Liver (tissue), 9 donors: ENCODE measurements around the gene TRIO. TPM values are rescaled to one million over a fixed set of nuclear protein-coding genes. Genes with fewer than 3 reads are reported as not detected.

Experiments used
- DNase-seq: peaks from one replicate; pipeline ENCODE4 v3.0.0-alpha.2; 2017; ENCODE audit warnings: low spot score
- H3K27ac ChIP-seq, 2 donors: one replicate each; pipeline ENCODE4 v1.7.0; 2013; ENCODE audit warnings: inconsistent platforms in 2 of 2, low read length in 2 of 2, control low read depth in 1 of 2, low read depth in 1 of 2, mild to moderate bottlenecking in 1 of 2
- H3K27me3 ChIP-seq, 4 donors: one replicate each; pipeline versions ENCODE4 v1.6.1 to v1.7.0; 2013; ENCODE audit warnings: low read length in 3 of 4, inconsistent platforms in 1 of 4, mild to moderate bottlenecking in 1 of 4, moderate library complexity in 1 of 4; ENCODE audit not compliant: control insufficient read depth in 4 of 4, insufficient read depth in 4 of 4
- H3K36me3 ChIP-seq, 4 donors: one replicate each; pipeline versions ENCODE4 v1.6.1 to v1.7.0; 2013; ENCODE audit warnings: low read length in 3 of 4, mild to moderate bottlenecking in 3 of 4, low read depth in 1 of 4, moderate library complexity in 1 of 4; ENCODE audit not compliant: control insufficient read depth in 4 of 4, insufficient read depth in 3 of 4
- H3K4me1 ChIP-seq, 4 donors: one replicate each; pipeline versions ENCODE4 v1.6.1 to v1.7.0; 2013; ENCODE audit warnings: low read length in 3 of 4, mild to moderate bottlenecking in 3 of 4, moderate library complexity in 1 of 4; ENCODE audit not compliant: control insufficient read depth in 4 of 4, insufficient read depth in 4 of 4
- H3K4me3 ChIP-seq, 3 donors: one replicate each; pipeline versions ENCODE4 v1.6.1 to v1.7.0; 2013; ENCODE audit warnings: low read length in 3 of 3, control low read depth in 1 of 3, low read depth in 1 of 3, mild to moderate bottlenecking in 1 of 3
- H3K9ac ChIP-seq, 2 donors: one replicate each; pipeline ENCODE4 v1.7.0; 2013; ENCODE audit warnings: low read length in 2 of 2, mild to moderate bottlenecking in 2 of 2, moderate library complexity in 2 of 2, control low read depth in 1 of 2, low read depth in 1 of 2
- H3K9me3 ChIP-seq, 4 donors: one replicate each; pipeline versions ENCODE4 v1.6.1 to v1.7.0; 2013; ENCODE audit warnings: low read length in 3 of 4; ENCODE audit not compliant: control insufficient read depth in 4 of 4
- EGR1 ChIP-seq, 2 donors: IDR thresholded peaks; 2 replicates each; pipeline ENCODE4 v1.6.1; 2016 to 2018; ENCODE audit warnings: antibody characterized with exemption in 2 of 2, low read depth in 2 of 2
- FOXA1 ChIP-seq: IDR thresholded peaks from 2 replicates; pipeline ENCODE4 v1.6.1; 2016; ENCODE audit warnings: antibody characterized with exemption
- FOXA2 ChIP-seq: IDR thresholded peaks from 2 replicates; pipeline ENCODE4 v1.6.1; 2016; ENCODE audit warnings: antibody characterized with exemption
- GABPA ChIP-seq, 2 donors: IDR thresholded peaks in 1 of 2; conservative IDR thresholded peaks in 1 of 2; 2 replicates each; pipeline ENCODE4 v1.6.1; 2016; ENCODE audit warnings: antibody characterized with exemption in 2 of 2, mild to moderate bottlenecking in 1 of 2, moderate library complexity in 1 of 2
- HNF4A ChIP-seq, 2 donors: conservative IDR thresholded peaks; 2 replicates each; pipeline ENCODE4 v1.6.1; 2016; ENCODE audit warnings: antibody characterized with exemption in 2 of 2, mild to moderate bottlenecking in 2 of 2
- HNF4G ChIP-seq: IDR thresholded peaks from 2 replicates; pipeline ENCODE4 v1.6.1; 2016; ENCODE audit warnings: antibody characterized with exemption
- JUND ChIP-seq, 2 donors: IDR thresholded peaks; 2 replicates each; pipeline ENCODE4 v1.6.1; 2016; ENCODE audit warnings: antibody characterized with exemption in 2 of 2
- NR2F2 ChIP-seq: IDR thresholded peaks from 2 replicates; pipeline ENCODE4 v1.6.1; 2016; ENCODE audit warnings: antibody characterized with exemption
- RAD21 ChIP-seq, 2 donors: IDR thresholded peaks; 2 replicates each; pipeline ENCODE4 v1.6.1; 2016; ENCODE audit warnings: antibody characterized with exemption in 2 of 2, mild to moderate bottlenecking in 2 of 2
- RXRA ChIP-seq, 2 donors: IDR thresholded peaks; 2 replicates each; pipeline ENCODE4 v1.6.1; 2017 to 2018; ENCODE audit warnings: antibody characterized with exemption in 2 of 2, mild to moderate bottlenecking in 1 of 2
- SP1 ChIP-seq: IDR thresholded peaks from 2 replicates; pipeline ENCODE4 v1.6.1; 2018; ENCODE audit warnings: antibody characterized with exemption, mild to moderate bottlenecking
- TAF1 ChIP-seq: conservative IDR thresholded peaks from 2 replicates; pipeline ENCODE4 v1.6.1; 2016; ENCODE audit warnings: antibody characterized with exemption, mild to moderate bottlenecking
- YY1 ChIP-seq: IDR thresholded peaks from 2 replicates; pipeline ENCODE4 v1.6.1; 2016; ENCODE audit warnings: antibody characterized with exemption, mild to moderate bottlenecking
- WGBS: extraction: QIAGEN DNeasy Blood & Tissue Kit; methylation state at CpG from one replicate; pipeline ENCODE4 v1.1.7; 2013; 5-methylcytosine and 5-hydroxymethylcytosine counted together
- polyA plus RNA-seq, 2 donors: library from polyadenylated mRNA; stranded (reverse) in 1 of 2; unstranded in 1 of 2; fragments of 200-250 nt in 1 of 2; fragments of >200 nt in 1 of 2; fragmentation: Nextera tagmentation in 1 of 2; extraction: Ambion mirVana in 1 of 2; gene quantifications; one replicate each; pipeline versions ENCODE4 v1.2.1 to v1.2.3, GENCODE V29; 2013 to 2015
- total RNA-seq, 2 donors: library from RNA; depleted of rRNA; stranded (reverse); fragments of >200 nt; gene quantifications; one replicate each; pipeline ENCODE4 v1.2.3, GENCODE V29; 2014
- TF ChIP-seq, protein P1 (sequence below): IDR thresholded peaks from 2 replicates; pipeline ENCODE4 v1.6.1; 2016; ENCODE audit warnings: antibody characterized with exemption
- TF ChIP-seq, protein P2 (sequence below): IDR thresholded peaks from 2 replicates; pipeline ENCODE4 v1.6.1; 2016; ENCODE audit warnings: antibody characterized with exemption, mild to moderate bottlenecking
- TF ChIP-seq, protein P3 (sequence below): IDR thresholded peaks from 2 replicates; pipeline ENCODE4 v1.6.1; 2016; ENCODE audit warnings: antibody characterized with exemption
- TF ChIP-seq, protein P4 (sequence below): IDR thresholded peaks from 2 replicates; pipeline ENCODE4 v1.6.1; 2016; ENCODE audit warnings: antibody characterized with exemption
- TF ChIP-seq, protein P5 (sequence below): fragments of 150-350 bp; IDR thresholded peaks from 2 replicates; pipeline ENCODE4 v1.5.1; 2017; ENCODE audit warnings: improper control_type of control experiment, low read depth, low read length; ENCODE audit not compliant: missing input control
- donor health status: healthy.
- donor health status: healthy.
- donor health status: healthy.
- donor health status: healthy.
- donor health status: healthy.

TRIO gene
- total and polyA plus RNA-seq, 4 donors = 8.5 to 86.2 (median 16.0) TPM

DNA sequence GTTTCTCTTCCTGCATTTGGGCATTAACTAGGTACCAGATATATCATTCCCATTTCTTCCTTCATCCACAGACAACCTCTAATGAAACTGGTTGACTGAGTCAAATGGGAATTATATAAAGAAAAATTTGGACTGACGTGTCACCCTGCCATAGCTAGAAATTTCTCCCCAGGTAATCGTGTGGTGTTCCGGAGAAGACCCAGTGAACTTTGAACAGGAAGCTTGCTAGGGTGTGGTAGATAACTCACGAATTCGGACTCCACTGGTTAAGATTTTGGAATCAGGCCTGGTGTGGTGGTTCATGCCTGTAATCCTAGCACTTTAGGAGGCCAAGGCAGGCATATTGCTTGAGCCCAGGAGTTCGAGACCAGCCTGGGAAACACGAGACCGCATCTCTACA lies 324.1 kb downstream of the TRIO start:
- Histone ChIP-seq H3K9ac (no peak overlapping the region), H3K27ac (no peak overlapping the region), H3K9me3 (no peaks in the 10 kb centered on the region), H3K4me1 (no peaks in the 10 kb centered on the region), H3K36me3 (peaks cover 10 to 36% (median 18%) of the 10 kb centered on the region in 4 donors), H3K4me3 (no peak overlapping the region), H3K27me3 (no peaks in the 10 kb centered on the region)
- 81% methylated on average over 8 of the region's 8 CpGs for WGBS
- no peak for DNase-seq
- TF ChIP-seq, protein P1, sequence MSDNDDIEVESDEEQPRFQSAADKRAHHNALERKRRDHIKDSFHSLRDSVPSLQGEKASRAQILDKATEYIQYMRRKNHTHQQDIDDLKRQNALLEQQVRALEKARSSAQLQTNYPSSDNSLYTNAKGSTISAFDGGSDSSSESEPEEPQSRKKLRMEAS = no peak
- TF ChIP-seq RXRA (IDR thresholded peaks at IDR 0.05) (no peak), SP1 (no peak), RAD21 (IDR thresholded peaks at IDR 0.05) (no peak), YY1 (no peak), HNF4G (no peak)
- TF ChIP-seq, protein P2, sequence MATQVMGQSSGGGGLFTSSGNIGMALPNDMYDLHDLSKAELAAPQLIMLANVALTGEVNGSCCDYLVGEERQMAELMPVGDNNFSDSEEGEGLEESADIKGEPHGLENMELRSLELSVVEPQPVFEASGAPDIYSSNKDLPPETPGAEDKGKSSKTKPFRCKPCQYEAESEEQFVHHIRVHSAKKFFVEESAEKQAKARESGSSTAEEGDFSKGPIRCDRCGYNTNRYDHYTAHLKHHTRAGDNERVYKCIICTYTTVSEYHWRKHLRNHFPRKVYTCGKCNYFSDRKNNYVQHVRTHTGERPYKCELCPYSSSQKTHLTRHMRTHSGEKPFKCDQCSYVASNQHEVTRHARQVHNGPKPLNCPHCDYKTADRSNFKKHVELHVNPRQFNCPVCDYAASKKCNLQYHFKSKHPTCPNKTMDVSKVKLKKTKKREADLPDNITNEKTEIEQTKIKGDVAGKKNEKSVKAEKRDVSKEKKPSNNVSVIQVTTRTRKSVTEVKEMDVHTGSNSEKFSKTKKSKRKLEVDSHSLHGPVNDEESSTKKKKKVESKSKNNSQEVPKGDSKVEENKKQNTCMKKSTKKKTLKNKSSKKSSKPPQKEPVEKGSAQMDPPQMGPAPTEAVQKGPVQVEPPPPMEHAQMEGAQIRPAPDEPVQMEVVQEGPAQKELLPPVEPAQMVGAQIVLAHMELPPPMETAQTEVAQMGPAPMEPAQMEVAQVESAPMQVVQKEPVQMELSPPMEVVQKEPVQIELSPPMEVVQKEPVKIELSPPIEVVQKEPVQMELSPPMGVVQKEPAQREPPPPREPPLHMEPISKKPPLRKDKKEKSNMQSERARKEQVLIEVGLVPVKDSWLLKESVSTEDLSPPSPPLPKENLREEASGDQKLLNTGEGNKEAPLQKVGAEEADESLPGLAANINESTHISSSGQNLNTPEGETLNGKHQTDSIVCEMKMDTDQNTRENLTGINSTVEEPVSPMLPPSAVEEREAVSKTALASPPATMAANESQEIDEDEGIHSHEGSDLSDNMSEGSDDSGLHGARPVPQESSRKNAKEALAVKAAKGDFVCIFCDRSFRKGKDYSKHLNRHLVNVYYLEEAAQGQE = no peak
- TF ChIP-seq, protein P3, sequence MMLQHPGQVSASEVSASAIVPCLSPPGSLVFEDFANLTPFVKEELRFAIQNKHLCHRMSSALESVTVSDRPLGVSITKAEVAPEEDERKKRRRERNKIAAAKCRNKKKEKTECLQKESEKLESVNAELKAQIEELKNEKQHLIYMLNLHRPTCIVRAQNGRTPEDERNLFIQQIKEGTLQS = no peak
- TF ChIP-seq, protein P4, sequence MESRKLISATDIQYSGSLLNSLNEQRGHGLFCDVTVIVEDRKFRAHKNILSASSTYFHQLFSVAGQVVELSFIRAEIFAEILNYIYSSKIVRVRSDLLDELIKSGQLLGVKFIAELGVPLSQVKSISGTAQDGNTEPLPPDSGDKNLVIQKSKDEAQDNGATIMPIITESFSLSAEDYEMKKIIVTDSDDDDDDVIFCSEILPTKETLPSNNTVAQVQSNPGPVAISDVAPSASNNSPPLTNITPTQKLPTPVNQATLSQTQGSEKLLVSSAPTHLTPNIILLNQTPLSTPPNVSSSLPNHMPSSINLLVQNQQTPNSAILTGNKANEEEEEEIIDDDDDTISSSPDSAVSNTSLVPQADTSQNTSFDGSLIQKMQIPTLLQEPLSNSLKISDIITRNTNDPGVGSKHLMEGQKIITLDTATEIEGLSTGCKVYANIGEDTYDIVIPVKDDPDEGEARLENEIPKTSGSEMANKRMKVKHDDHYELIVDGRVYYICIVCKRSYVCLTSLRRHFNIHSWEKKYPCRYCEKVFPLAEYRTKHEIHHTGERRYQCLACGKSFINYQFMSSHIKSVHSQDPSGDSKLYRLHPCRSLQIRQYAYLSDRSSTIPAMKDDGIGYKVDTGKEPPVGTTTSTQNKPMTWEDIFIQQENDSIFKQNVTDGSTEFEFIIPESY = no peak

DNA sequence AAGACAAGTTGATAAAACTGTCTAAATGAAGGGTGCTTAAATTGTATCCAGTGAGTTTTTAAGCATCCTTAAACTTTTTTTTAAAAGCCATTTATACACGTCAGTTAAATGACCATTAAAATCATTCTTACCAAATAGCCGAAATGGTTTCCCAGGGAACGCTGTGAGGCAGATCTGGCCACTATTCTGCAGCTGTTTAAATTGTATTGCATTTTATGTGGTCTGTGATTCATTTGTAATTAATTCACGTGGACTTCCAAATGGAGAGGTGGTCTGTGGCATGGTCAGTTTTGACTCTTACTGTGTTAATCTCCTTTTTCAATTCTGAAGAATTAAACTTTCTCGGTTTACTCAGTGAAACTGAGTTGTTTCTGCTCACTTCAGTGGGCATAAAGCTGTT lies 324.7 kb downstream of the TRIO start:
- peaks cover 6 to 30% (median 17%) of the 10 kb centered on the region in 4 donors for H3K36me3 ChIP-seq
- no peak for TF ChIP-seq GABPA (IDR thresholded peaks at IDR 0.05 in 1 of 2, conservative IDR thresholded peaks at IDR 0.05 in 1 of 2)
- TF ChIP-seq, protein P1 = no peak
- no peak for TF ChIP-seq TAF1
- no peak for TF ChIP-seq HNF4G
- no peak for TF ChIP-seq JUND (IDR thresholded peaks at IDR 0.05)
- TF ChIP-seq, protein P5, sequence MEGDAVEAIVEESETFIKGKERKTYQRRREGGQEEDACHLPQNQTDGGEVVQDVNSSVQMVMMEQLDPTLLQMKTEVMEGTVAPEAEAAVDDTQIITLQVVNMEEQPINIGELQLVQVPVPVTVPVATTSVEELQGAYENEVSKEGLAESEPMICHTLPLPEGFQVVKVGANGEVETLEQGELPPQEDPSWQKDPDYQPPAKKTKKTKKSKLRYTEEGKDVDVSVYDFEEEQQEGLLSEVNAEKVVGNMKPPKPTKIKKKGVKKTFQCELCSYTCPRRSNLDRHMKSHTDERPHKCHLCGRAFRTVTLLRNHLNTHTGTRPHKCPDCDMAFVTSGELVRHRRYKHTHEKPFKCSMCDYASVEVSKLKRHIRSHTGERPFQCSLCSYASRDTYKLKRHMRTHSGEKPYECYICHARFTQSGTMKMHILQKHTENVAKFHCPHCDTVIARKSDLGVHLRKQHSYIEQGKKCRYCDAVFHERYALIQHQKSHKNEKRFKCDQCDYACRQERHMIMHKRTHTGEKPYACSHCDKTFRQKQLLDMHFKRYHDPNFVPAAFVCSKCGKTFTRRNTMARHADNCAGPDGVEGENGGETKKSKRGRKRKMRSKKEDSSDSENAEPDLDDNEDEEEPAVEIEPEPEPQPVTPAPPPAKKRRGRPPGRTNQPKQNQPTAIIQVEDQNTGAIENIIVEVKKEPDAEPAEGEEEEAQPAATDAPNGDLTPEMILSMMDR = no peak
- TF ChIP-seq YY1 = no peak
- no peak for TF ChIP-seq FOXA1
- no peak for TF ChIP-seq HNF4A (conservative IDR thresholded peaks at IDR 0.05)
- no peak for TF ChIP-seq NR2F2
- no peak for TF ChIP-seq SP1
- TF ChIP-seq RXRA (IDR thresholded peaks at IDR 0.05) = no peak
- no peak for TF ChIP-seq RAD21 (IDR thresholded peaks at IDR 0.05)
- TF ChIP-seq, protein P3 = no peak
- no peak for TF ChIP-seq EGR1 (IDR thresholded peaks at IDR 0.05; ENCODE audit: low read depth in 2 of 2)
- no peak for TF ChIP-seq FOXA2
- TF ChIP-seq, protein P4 = no peak

More for the DNA sequence above, 324.7 kb downstream of the TRIO start:
- Histone ChIP-seq H3K4me1 (no peaks in the 10 kb centered on the region), H3K9ac (no peak overlapping the region), H3K27me3 (no peaks in the 10 kb centered on the region), H3K4me3 (no peak overlapping the region), H3K9me3 (no peaks in the 10 kb centered on the region), H3K27ac (no peak overlapping the region)
- WGBS = 75% methylated on average over 5 of the region's 5 CpGs
- no peak for DNase-seq
